LNCaP clone FGC (cell line): Measurements from ENCODE around the gene BPIFA1.
A peak's percentile ranks its signal among the peaks of the same experiment; 100 is the strongest.

ENCODE experiments used
- DNase-seq: peaks from one replicate; pipeline ENCODE4 v3.0.0-alpha.2; 2011; ENCODE audit warnings: low read depth
- H3K4me3 ChIP-seq: 2 replicates; pipeline ENCODE4 v1.5.1; 2011; ENCODE audit warnings: mild to moderate bottlenecking, low read depth, low read length, control low read depth
- TF ChIP-seq, protein P1 (sequence below): IDR thresholded peaks from 2 replicates; pipeline ENCODE4 v1.5.1; 2012; ENCODE audit warnings: mild to moderate bottlenecking; ENCODE audit not compliant: control insufficient read depth, insufficient read depth; ENCODE audit errors: extremely low read depth

The BPIFA1 gene

GRCh38 chr20:33235696-33236095 lies at the start of gene BPIFA1:
TSS of gene BPIFA1 (plus strand) at chr20:33235996. CDS start at chr20:33237712, 1,716 bp downstream.
- no peak within 1 kb of the TSS for H3K4me3 ChIP-seq
- TF ChIP-seq, protein P1, sequence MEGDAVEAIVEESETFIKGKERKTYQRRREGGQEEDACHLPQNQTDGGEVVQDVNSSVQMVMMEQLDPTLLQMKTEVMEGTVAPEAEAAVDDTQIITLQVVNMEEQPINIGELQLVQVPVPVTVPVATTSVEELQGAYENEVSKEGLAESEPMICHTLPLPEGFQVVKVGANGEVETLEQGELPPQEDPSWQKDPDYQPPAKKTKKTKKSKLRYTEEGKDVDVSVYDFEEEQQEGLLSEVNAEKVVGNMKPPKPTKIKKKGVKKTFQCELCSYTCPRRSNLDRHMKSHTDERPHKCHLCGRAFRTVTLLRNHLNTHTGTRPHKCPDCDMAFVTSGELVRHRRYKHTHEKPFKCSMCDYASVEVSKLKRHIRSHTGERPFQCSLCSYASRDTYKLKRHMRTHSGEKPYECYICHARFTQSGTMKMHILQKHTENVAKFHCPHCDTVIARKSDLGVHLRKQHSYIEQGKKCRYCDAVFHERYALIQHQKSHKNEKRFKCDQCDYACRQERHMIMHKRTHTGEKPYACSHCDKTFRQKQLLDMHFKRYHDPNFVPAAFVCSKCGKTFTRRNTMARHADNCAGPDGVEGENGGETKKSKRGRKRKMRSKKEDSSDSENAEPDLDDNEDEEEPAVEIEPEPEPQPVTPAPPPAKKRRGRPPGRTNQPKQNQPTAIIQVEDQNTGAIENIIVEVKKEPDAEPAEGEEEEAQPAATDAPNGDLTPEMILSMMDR, result no peak
- DNase-seq, result no peak

GRCh38 chr20:33187491-33187890 lies 48.3 kb upstream of the BPIFA1 start:
- TF ChIP-seq, protein P1, result no peak
- DNase-seq, result no peak
- H3K4me3 ChIP-seq, result no peak overlapping the region

DNA sequence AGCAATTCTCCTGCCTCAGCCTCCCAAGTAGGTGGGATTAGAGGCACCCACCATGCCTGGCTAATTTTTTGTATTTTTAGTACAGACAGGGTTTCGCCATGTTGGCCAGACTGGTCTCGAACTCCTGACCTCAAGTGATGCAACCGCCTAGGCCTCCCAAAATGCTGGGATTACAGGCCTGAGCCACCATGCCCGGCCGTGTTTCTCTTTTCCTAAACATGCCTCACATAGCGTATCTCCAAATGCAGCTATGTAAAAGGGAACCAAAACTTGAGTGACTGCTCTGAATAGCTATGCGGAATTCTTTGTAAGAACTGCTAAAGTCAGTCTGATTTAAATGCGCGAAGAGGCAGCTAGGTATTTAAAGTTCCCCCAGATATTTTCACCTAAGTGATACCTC lies 47.4 kb upstream of the BPIFA1 start:
- H3K4me3 ChIP-seq, result no peak overlapping the region
- DNase-seq, result no peak
- TF ChIP-seq, protein P1, result no peak

- TF ChIP-seq, protein P1, result no peak
- peak; percentile 89 for DNase-seq
- peak overlapping the region; percentile 6; the same call in 1 of the 2 replicates for H3K4me3 ChIP-seq
Observed at GRCh38 chr20:33191484-33191883, 44.3 kb upstream of the BPIFA1 start.

DNA sequence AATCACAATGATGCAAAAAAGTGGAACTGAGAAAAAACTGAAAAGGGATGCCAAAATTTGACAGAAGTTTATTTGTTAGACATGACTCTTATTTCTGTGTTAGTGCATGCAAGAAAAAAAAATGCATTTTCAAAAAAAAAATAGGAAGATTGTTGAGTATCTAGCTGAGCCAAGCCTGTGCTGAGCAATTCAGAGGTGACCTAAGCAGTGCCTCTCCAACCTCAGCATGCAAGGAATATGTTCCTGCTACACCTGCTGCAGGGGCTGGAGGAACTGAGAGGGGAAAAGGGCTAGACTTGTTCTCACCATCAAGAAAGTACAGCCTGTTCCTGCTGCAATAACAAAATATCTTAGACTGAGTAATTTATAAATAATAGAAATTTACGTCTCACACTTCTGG lies 43.8 kb upstream of the BPIFA1 start:
- TF ChIP-seq, protein P1, result no peak
- no peak for DNase-seq
- peak overlapping the region; percentile 6; the same call in 1 of the 2 replicates for H3K4me3 ChIP-seq

- TF ChIP-seq, protein P1, result no peak
- H3K4me3 ChIP-seq, result no peak overlapping the region
- DNase-seq, result no peak
Observed at GRCh38 chr20:33192912-33193501, 42.8 kb upstream of the BPIFA1 start.

GRCh38 chr20:33199026-33199425 lies 36.8 kb upstream of the BPIFA1 start:
- H3K4me3 ChIP-seq, result no peak overlapping the region
- TF ChIP-seq, protein P1, result no peak
- DNase-seq, result no peak
